DOHH2 (cell line): ENCODE results near the gene CASP7.

ENCODE experiments used
- CTCF ChIP-seq: fragments of 200-600 bp; sonication (generic); IDR thresholded peaks from one replicate; pipeline ENCODE4 v1.5.1; 2014; ENCODE audit warnings: antibody characterized with exemption, mild to moderate bottlenecking, low read depth, low read length; ENCODE audit not compliant: poor library complexity, severe bottlenecking
- EZH2phosphoT487 ChIP-seq: fragments of 200-600 bp; sonication (generic); IDR thresholded peaks from 2 replicates; pipeline ENCODE4 v1.6.1; 2017; ENCODE audit warnings: borderline replicate concordance, mild to moderate bottlenecking, antibody characterized with exemption, low read length, moderate library complexity, mixed read lengths

- TF ChIP-seq CTCF (no peak), EZH2phosphoT487 (no peak)
Measured at GRCh38 chr10:113746217-113746957, 66.7 kb downstream of the CASP7 start.
